NCI-H345 treated with DMSO at 0.1 percent for 48 hours (cell line): ENCODE data around the gene CEND1.

Source experiments
- DNase-seq: peaks from one replicate; lab custom pipeline; 2025; ENCODE audit not compliant: unreplicated experiment; lab: John Stamatoyannopoulos, UW

CEND1 gene

GRCh38 chr11:813072-813455 lies 23.2 kb upstream of the CEND1 start:
- DNase-seq = no peak

GRCh38 chr11:812390-812789 lies 22.5 kb upstream of the CEND1 start:
- no peak for DNase-seq

GRCh38 chr11:811446-812245 lies 21.8 kb upstream of the CEND1 start:
- no peak for DNase-seq

- no peak for DNase-seq
Measured at GRCh38 chr11:810040-810567, 20.2 kb upstream of the CEND1 start.

GRCh38 chr11:809287-810039 lies 19.6 kb upstream of the CEND1 start, which contains the start of gene RPLP2:
TSS of gene RPLP2 (plus strand) at chr11:809967. CDS start at chr11:810235, 268 bp downstream.
- peak; percentile 93 for DNase-seq

GRCh38 chr11:808427-809286 lies 18.8 kb upstream of the CEND1 start:
- no peak for DNase-seq

- DNase-seq = no peak
Measured at GRCh38 chr11:804599-804964, 14.7 kb upstream of the CEND1 start.

- peak; percentile 39 for DNase-seq
Measured at GRCh38 chr11:803770-804598, 14.1 kb upstream of the CEND1 start.

GRCh38 chr11:803467-803742 lies 13.5 kb upstream of the CEND1 start:
- DNase-seq = no peak

GRCh38 chr11:802693-803466 lies 13.0 kb upstream of the CEND1 start:
- DNase-seq = no peak

- DNase-seq = no peak
Measured at GRCh38 chr11:802018-802617, 12.2 kb upstream of the CEND1 start.

- DNase-seq = no peak
Measured at GRCh38 chr11:801097-801780, 11.3 kb upstream of the CEND1 start.

- DNase-seq = no peak
Measured at GRCh38 chr11:800473-800872, 10.6 kb upstream of the CEND1 start.

GRCh38 chr11:799641-800316 lies 9.9 kb upstream of the CEND1 start:
- DNase-seq = no peak

GRCh38 chr11:798093-798713 lies 8.3 kb upstream of the CEND1 start, which contains the start of gene SLC25A22:
TSS of gene SLC25A22 (minus strand) at chr11:798281. CDS start at chr11:795006, 3,275 bp downstream.
- peak; percentile 70 for DNase-seq

- peak; percentile 82 for DNase-seq
Measured at GRCh38 chr11:797296-798092, 7.6 kb upstream of the CEND1 start.
